HG03558 (cell line): ENCODE results near the gene STX12.
"Not testable (repeated sequence)": the region's sequence is repeated elsewhere in the genome, so short reads cannot be mapped to it uniquely, and the experiment has no call there.

Experiments used
- ATAC-seq: cut with Tn5 transposase; IDR thresholded peaks from one replicate; pipeline ENCODE4 v1.9.1; 2021; ENCODE audit warnings: moderate number of reproducible peaks; ENCODE audit not compliant: unreplicated experiment; ENCODE audit errors: extremely low read depth

The STX12 gene

GRCh38 chr1:27774654-27775053 is 1.6 kb downstream of the STX12 start:
- no peak for ATAC-seq

- not testable (repeated sequence) for ATAC-seq
These were observed 2.3 kb downstream of the STX12 start for GRCh38 chr1:27775336-27775735.

- not testable (repeated sequence) for ATAC-seq
These were observed 3.3 kb downstream of the STX12 start for GRCh38 chr1:27776276-27776675.

- no peak for ATAC-seq
These were observed 5.0 kb downstream of the STX12 start for GRCh38 chr1:27778056-27778455.

- ATAC-seq = no peak
These were observed 6.1 kb downstream of the STX12 start for GRCh38 chr1:27779122-27779521.

- no peak for ATAC-seq
These were observed 9.9 kb downstream of the STX12 start for GRCh38 chr1:27782950-27783349.

- no peak for ATAC-seq
These were observed 11.7 kb downstream of the STX12 start for GRCh38 chr1:27784700-27785099.

GRCh38 chr1:27785781-27786455 is 12.9 kb downstream of the STX12 start:
- no peak for ATAC-seq

- ATAC-seq = no peak
These were observed 14.9 kb downstream of the STX12 start for GRCh38 chr1:27787895-27788294.

- no peak for ATAC-seq
These were observed 16.6 kb downstream of the STX12 start for GRCh38 chr1:27789540-27790041.

GRCh38 chr1:27790270-27790669 is 17.3 kb downstream of the STX12 start:
- ATAC-seq = not testable (repeated sequence)

- ATAC-seq = no peak
These were observed 22.6 kb downstream of the STX12 start for GRCh38 chr1:27795601-27796000.

- ATAC-seq = no peak
These were observed 31.8 kb downstream of the STX12 start for GRCh38 chr1:27804791-27805190.

- no peak for ATAC-seq
These were observed 33.7 kb downstream of the STX12 start for GRCh38 chr1:27806758-27807157.

- no peak for ATAC-seq
These were observed 34.4 kb downstream of the STX12 start for GRCh38 chr1:27807385-27807784.

- not testable (repeated sequence) for ATAC-seq
These were observed 35.1 kb downstream of the STX12 start for GRCh38 chr1:27808131-27808530.

GRCh38 chr1:27809883-27810282 is 36.9 kb downstream of the STX12 start:
- ATAC-seq = no peak

- no peak for ATAC-seq
These were observed 38.9 kb downstream of the STX12 start for GRCh38 chr1:27811741-27812500.

GRCh38 chr1:27816921-27817630 is 44.1 kb downstream of the STX12 start:
- ATAC-seq = no peak

- no peak for ATAC-seq
These were observed 48.8 kb downstream of the STX12 start for GRCh38 chr1:27821761-27822315.

GRCh38 chr1:27823784-27824183 is 50.8 kb downstream of the STX12 start:
- ATAC-seq = no peak
